HG02798 (cell line): ENCODE data around the gene MUC16.
"Not testable (repeated sequence)": the region's sequence is repeated elsewhere in the genome, so short reads cannot be mapped to it uniquely, and the experiment has no call there.

Source experiments
- ATAC-seq: cut with Tn5 transposase; IDR thresholded peaks from one replicate; pipeline ENCODE4 v1.9.1; 2021; ENCODE audit warnings: mild to moderate bottlenecking; ENCODE audit not compliant: unreplicated experiment, poor library complexity

Gene MUC16

DNA sequence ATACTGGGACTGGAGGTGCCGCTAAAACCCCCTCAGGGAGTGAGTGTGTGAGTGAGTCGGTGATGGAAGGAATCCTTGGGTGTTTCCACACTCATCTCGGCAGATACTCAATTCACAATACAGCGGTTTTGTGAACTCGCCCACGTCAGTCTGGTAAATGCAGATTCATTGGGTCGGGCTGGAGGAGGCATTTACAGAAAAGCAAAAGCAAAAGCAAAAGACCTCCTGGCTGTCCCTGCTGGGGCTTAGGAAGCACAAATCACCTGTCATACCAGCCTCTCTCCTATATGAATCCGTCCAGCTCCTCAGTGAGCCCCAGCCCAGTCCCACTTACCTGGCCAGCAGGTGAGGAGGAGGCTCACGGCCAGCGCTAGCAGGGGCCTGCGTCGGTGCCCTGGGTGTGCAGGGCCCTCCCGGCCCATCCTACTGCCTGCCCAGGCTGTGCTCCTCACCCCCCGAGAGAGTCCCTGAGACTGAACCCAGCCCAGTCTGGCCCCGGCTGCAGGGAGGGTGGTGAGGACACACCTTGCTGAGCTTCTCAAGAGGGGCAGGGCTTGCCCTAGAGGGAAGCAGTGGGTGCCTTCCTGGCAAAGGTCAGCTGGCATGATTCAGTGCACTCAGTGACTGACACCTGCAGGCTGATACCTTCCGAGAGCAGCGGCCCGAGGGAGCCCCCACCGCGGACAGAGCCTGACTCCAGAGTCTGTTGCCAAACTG is at the start of gene MUC16:
Gene MUC16 (minus strand): TSS at position 475 of the 717 bp plus-strand sequence.
- ATAC-seq: no peak

GRCh38 chr19:9058905-9059667 is 48.9 kb upstream of the MUC16 start:
- ATAC-seq: no peak

GRCh38 chr19:9057505-9058258 is 47.5 kb upstream of the MUC16 start:
- ATAC-seq: no peak

DNA sequence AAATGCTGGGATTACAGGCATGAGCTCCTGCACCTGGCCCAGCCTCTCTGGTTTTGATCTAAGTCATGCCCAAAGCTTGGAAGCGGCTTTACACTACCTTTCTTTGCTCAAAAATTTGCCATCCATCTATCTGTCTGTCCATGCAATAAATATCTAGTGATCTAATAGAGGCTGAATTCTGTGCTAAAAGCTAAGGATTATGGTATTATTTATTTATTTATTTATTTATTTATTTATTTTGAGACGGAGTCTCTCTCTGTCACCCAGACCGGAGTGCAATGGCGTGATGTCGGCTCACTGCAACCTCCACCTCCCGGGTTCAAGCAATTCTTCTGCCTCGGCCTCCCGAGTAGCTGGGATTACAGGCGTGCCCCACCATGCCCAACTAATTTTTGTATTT is 45.9 kb upstream of the MUC16 start:
- ATAC-seq: not testable (repeated sequence)

DNA sequence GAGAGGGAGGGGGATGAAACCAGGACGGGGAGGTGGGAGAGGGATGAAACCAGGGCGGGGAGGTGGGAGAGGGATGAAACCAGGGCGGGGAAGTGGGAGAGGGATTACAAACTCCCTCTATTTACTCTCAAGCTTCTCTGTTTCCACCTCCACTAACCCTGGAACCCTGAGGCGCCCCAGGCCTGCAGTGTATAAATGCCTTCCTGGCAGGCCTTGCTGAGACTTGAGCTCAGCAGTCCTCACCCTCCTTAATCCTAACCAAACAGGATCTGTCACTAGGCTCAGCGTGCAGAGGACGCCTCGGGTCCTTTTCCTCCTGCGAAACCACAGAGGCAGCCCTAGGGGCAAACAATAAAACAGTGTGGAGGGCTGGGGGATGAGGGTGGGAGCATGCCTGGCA is 44.6 kb upstream of the MUC16 start:
- no peak for ATAC-seq

DNA sequence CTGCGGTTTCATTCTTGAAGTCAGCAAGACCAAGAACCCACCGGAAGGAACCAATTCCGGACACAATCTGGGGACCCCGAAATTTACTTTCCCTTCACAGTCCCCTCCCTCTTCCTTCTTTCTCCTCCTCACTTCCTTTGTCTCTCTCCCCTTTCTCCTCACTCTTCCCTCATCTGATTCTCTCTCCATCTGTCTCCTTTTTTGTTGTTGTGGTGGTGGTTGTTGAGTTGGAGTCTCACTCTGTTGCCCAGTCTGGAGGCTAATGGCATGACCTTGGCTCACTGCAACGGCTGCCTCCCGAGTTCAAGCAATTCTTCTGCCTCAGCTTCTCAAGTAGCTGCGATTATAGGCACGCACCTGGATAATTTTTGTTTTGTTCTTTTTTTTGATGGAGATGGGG is 44.0 kb upstream of the MUC16 start:
- no peak for ATAC-seq

GRCh38 chr19:9053674-9054073 is 43.5 kb upstream of the MUC16 start:
- not testable (repeated sequence) for ATAC-seq

DNA sequence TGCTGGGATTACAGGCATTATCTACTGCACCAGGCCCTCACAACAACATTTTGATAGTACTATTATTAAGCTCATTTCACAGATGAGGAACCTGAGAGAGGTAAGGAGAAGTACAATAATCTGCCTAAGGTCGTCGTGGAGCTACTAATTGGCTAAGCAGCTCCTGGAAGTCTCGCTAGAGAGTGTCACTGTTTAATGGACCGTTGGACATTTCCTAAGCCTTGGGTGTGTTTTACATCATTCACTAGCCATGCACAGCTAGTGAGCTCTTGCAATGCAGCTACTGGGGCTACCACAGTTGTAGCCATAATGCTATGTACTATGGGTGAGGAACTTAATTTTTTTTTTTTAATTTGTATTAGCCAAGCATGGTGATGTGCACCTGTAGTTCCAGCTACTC is 42.7 kb upstream of the MUC16 start:
- ATAC-seq: no peak

DNA sequence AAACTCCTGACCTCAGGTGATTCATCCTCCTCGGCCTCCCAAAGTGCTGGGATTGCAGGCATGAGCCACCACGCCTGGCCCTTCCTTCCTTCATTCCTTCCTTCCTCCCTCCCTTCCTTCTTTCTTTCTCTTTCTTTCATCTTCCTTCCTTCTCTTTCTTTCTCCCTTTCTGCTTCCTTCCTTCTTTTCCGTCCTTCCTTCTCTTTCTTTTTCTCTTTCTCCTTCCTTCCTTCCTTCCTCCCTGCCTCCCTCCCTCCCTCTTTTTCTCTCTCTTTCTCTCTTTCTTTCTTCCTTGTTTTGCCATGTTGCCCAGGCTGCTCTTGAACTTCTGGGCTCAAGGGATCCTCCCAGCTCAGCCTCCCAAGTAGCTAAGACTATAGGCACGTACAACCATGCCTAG is 36.5 kb upstream of the MUC16 start:
- no peak for ATAC-seq

DNA sequence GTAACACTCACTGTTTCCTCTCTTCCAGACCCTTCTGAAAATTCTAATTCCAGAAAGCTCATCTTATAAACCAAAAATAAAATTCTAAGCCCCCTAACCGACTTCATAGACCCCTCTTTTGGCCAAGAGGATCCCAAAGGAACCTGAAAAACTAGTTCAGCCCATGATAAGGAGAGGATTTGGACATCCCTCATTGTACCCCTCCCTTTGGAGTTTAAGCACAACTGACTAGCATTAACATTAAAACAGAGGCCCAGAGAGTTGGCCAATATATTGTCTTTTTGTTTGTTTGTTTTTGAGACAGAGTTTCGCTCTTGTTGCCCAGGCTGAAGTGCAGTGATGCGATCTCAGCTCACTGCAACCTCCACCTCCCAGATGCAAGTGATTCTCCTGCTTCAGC is 34.2 kb upstream of the MUC16 start:
- no peak for ATAC-seq

DNA sequence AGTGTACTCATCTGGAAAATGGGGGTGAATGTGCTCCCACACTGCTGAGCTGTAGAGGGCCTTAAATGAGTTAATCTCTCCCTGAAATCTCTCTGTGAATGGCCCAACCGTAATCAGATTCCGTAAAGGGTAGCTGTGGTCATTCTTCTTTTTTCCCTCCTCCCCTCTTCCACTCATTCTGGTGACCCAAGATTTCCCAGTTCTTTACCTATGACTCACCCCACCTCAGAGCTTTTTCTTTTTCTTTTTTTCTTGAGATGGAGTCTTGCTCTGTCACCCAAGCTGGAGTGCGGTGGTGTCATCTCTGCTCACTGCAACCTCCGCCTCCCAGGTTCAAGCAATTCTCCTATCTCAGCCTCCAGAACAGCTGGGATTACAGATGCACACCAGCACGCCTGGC is 33.3 kb upstream of the MUC16 start:
- no peak for ATAC-seq

GRCh38 chr19:9041023-9041422 is 30.8 kb upstream of the MUC16 start:
- no peak for ATAC-seq

GRCh38 chr19:9040131-9040530 is 29.9 kb upstream of the MUC16 start:
- no peak for ATAC-seq

GRCh38 chr19:9039728-9040127 is 29.5 kb upstream of the MUC16 start:
- ATAC-seq: no peak

GRCh38 chr19:9037400-9038062 is 27.3 kb upstream of the MUC16 start:
- no peak for ATAC-seq

DNA sequence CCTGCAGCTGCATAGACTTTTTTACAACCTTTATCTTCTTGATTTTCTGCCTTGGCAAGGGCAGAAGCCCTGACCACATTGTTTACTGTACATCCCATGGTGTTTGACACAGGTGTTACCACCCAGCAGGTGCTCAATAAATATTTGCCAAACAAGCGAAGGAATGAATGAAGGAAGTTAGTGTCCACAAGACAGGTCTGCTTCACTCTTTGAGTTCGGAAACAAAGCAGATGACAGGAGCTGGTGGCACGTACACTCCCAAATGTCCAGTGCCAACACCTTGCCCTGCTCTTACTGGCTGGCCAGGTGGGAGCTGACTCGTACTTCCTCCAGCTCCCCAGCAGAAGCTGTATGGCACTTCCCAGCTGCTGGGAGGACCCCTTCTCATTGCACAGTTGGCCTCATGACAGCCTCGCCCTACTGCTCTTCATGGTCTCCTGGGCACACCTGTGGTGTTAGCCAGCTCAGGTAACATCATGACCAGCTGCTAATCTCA is 22.0 kb upstream of the MUC16 start:
- ATAC-seq: no peak

GRCh38 chr19:9018163-9018875 is 8.1 kb upstream of the MUC16 start:
- no peak for ATAC-seq

DNA sequence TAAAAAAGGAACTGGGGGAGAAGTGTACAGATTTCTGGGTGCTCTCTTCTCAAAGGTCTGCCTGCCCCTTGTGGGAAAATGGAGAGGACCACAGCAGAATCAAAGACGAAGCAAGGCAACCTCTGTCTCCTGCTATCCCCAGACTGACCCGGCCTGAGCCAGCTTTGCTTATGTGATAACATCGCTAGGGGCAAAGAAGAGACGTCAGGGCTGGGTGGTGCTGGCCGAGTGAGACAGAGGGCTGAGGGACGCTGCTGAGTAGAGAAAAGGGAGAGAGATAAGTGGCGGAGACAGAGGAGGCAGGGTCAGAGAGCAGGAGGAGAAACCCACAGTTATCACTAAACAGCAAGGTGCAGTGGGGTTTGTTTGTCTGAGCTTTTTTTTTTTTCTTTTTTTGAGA is 4.6 kb upstream of the MUC16 start:
- ATAC-seq: no peak

DNA sequence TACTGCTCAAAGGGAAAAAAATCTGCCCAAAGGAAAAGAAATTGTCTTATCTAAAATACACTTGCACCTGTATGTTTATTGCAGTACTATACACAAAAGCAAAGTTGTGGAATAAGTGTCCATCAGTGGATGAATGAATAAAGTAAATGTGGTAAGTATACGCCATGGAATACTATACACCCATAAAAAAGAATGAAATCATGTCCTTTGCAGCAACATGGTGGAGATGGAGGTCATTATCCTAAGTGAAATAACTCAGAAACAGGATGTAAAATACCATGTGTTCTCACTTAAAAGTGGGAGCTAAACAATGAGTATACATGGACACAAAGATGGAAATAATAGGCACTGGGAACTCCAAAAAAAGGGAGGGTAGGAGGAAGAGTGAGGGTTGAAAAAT is 3.8 kb upstream of the MUC16 start:
- ATAC-seq: no peak

DNA sequence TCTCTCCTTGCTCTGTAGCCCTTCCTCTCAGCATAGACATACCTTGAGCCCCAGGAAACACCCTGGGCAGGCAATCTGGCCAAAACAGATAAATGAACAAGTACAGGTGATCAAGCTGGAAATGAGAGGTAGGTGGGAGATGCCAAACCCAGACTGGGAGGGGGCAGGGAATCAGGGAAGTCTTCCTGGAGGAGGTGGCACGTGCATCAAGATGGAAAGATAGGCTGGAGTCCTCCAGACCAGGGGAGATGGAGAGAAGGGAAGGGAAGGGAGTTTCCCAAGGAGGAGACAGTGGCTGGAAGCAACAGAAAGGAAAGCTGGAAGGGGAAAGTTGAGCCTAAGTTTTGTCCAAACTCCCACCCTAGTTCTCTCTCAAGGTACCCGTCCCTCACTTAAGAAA is 1.7 kb upstream of the MUC16 start:
- ATAC-seq: no peak
